ENCODE data around the gene IGF2.

Gene IGF2

GRCh38 chr11:2169626-2170570 lies 30.7 kb upstream of the IGF2 start:
- no peak for DNase-seq (ENCODE audit: low spot score)

GRCh38 chr11:2169005-2169378 lies 29.8 kb upstream of the IGF2 start:
- no peak for DNase-seq (ENCODE audit: low spot score)

GRCh38 chr11:2168286-2169004 lies 29.3 kb upstream of the IGF2 start:
- DNase-seq (ENCODE audit: low spot score): no peak

- DNase-seq (ENCODE audit: low spot score): no peak
These were observed 28.2 kb upstream of the IGF2 start for GRCh38 chr11:2167141-2168045.

GRCh38 chr11:2166091-2166851 lies 27.1 kb upstream of the IGF2 start:
- DNase-seq (ENCODE audit: low spot score): peak; percentile 59

GRCh38 chr11:2165571-2165970 lies 26.4 kb upstream of the IGF2 start:
- no peak for DNase-seq (ENCODE audit: low spot score)

- no peak for DNase-seq (ENCODE audit: low spot score)
These were observed 25.8 kb upstream of the IGF2 start for GRCh38 chr11:2164861-2165555.

GRCh38 chr11:2164081-2164480 lies 24.9 kb upstream of the IGF2 start:
- no peak for DNase-seq (ENCODE audit: low spot score)

GRCh38 chr11:2163428-2163978 lies 24.3 kb upstream of the IGF2 start:
- DNase-seq (ENCODE audit: low spot score): no peak

GRCh38 chr11:2160736-2161259 lies 21.6 kb upstream of the IGF2 start, which contains the start of gene INS:
Gene INS, minus strand, starts transcription at chr11:2161209. Its CDS starts 238 bp downstream, at chr11:2160971.
- no peak for DNase-seq (ENCODE audit: low spot score)

GRCh38 chr11:2159536-2160413 lies 20.6 kb upstream of the IGF2 start:
- no peak for DNase-seq (ENCODE audit: low spot score)

GRCh38 chr11:2158966-2159365 lies 19.8 kb upstream of the IGF2 start:
- DNase-seq (ENCODE audit: low spot score): no peak

GRCh38 chr11:2158296-2158737 lies 19.1 kb upstream of the IGF2 start:
- DNase-seq (ENCODE audit: low spot score): no peak

GRCh38 chr11:2157294-2158040 lies 18.3 kb upstream of the IGF2 start:
- DNase-seq (ENCODE audit: low spot score): no peak

- DNase-seq (ENCODE audit: low spot score): peak; percentile 90
These were observed 17.4 kb upstream of the IGF2 start for GRCh38 chr11:2156416-2157182.

GRCh38 chr11:2155511-2155910 lies 16.3 kb upstream of the IGF2 start:
- no peak for DNase-seq (ENCODE audit: low spot score)

GRCh38 chr11:2154889-2155288 lies 15.7 kb upstream of the IGF2 start:
- no peak for DNase-seq (ENCODE audit: low spot score)

- no peak for DNase-seq (ENCODE audit: low spot score)
These were observed 15.0 kb upstream of the IGF2 start for GRCh38 chr11:2154195-2154585.

Measured in GM03348 (cell line).